ENCODE data around the gene NCF4. TPM values are rescaled to one million over a fixed set of nuclear protein-coding genes. Genes with fewer than 3 reads are reported as not detected.

NCF4 gene
- total RNA-seq, 1 donor, result 0.36 TPM

- H3K27ac ChIP-seq (ENCODE audit: low read depth, low read length), result no peak overlapping the region
These were observed 30.8 kb downstream of the NCF4 start for GRCh38 chr22:36891646-36892045.

GRCh38 chr22:36892292-36892691 is 31.5 kb downstream of the NCF4 start:
- Histone ChIP-seq H3K4me3 (ENCODE audit: insufficient read depth, low read length) (no peak overlapping the region), H3K79me2 (ENCODE audit: insufficient read depth, low read length) (no peaks in the 10 kb centered on the region), H3K27me3 (ENCODE audit: insufficient read depth, low read length) (peaks cover 20% of the 10 kb centered on the region), H3K27ac (ENCODE audit: low read depth, low read length) (no peak overlapping the region), H3K9me3 (ENCODE audit: low read depth, low read length) (no peaks in the 10 kb centered on the region), H3K4me1 (ENCODE audit: insufficient read depth, low read length) (no peaks in the 10 kb centered on the region), H2AFZ (ENCODE audit: low read length) (no peak overlapping the region), H4K20me1 (ENCODE audit: insufficient read depth, low read length) (no peaks in the 10 kb centered on the region), H3K36me3 (ENCODE audit: insufficient read depth, low read length) (no peaks in the 10 kb centered on the region), H3K4me2 (ENCODE audit: insufficient read depth, low read length) (no peak overlapping the region)
- DNase-seq (ENCODE audit: insufficient read length, low spot score, missing footprints), result no peak
- no peak for TF ChIP-seq CTCF (IDR thresholded peaks at IDR 0.05; ENCODE audit: extremely low read depth, low read depth, low read length)

More at GRCh38 chr22:36891646-36892045, 30.8 kb downstream of the NCF4 start:
- no peaks in the 10 kb centered on the region for H4K20me1 ChIP-seq (ENCODE audit: insufficient read depth, low read length)
- H3K27me3 ChIP-seq (ENCODE audit: insufficient read depth, low read length), result peaks cover 15% of the 10 kb centered on the region
- H3K4me3 ChIP-seq (ENCODE audit: insufficient read depth, low read length), result no peak overlapping the region
- H3K4me2 ChIP-seq (ENCODE audit: insufficient read depth, low read length), result no peak overlapping the region
- no peak overlapping the region for H2AFZ ChIP-seq (ENCODE audit: low read length)
- H3K36me3 ChIP-seq (ENCODE audit: insufficient read depth, low read length), result no peaks in the 10 kb centered on the region
- no peaks in the 10 kb centered on the region for H3K9me3 ChIP-seq (ENCODE audit: low read depth, low read length)
- no peak for DNase-seq (ENCODE audit: insufficient read length, low spot score, missing footprints)
- no peak for TF ChIP-seq CTCF (IDR thresholded peaks at IDR 0.05; ENCODE audit: extremely low read depth, low read depth, low read length)
- H3K79me2 ChIP-seq (ENCODE audit: insufficient read depth, low read length), result no peaks in the 10 kb centered on the region
- H3K4me1 ChIP-seq (ENCODE audit: insufficient read depth, low read length), result no peaks in the 10 kb centered on the region

- no peak for DNase-seq (ENCODE audit: insufficient read length, low spot score, missing footprints)
- H3K27ac ChIP-seq (ENCODE audit: low read depth, low read length), result no peak overlapping the region
- H3K4me1 ChIP-seq (ENCODE audit: insufficient read depth, low read length), result no peaks in the 10 kb centered on the region
- peaks cover 29% of the 10 kb centered on the region for H3K27me3 ChIP-seq (ENCODE audit: insufficient read depth, low read length)
- H3K4me3 ChIP-seq (ENCODE audit: insufficient read depth, low read length), result no peak overlapping the region
- H3K79me2 ChIP-seq (ENCODE audit: insufficient read depth, low read length), result no peaks in the 10 kb centered on the region
- no peaks in the 10 kb centered on the region for H3K36me3 ChIP-seq (ENCODE audit: insufficient read depth, low read length)
- no peak overlapping the region for H2AFZ ChIP-seq (ENCODE audit: low read length)
- H4K20me1 ChIP-seq (ENCODE audit: insufficient read depth, low read length), result no peaks in the 10 kb centered on the region
- no peaks in the 10 kb centered on the region for H3K9me3 ChIP-seq (ENCODE audit: low read depth, low read length)
- TF ChIP-seq CTCF (IDR thresholded peaks at IDR 0.05; ENCODE audit: extremely low read depth, low read depth, low read length), result no peak
- H3K4me2 ChIP-seq (ENCODE audit: insufficient read depth, low read length), result no peak overlapping the region
These were observed 32.5 kb downstream of the NCF4 start for GRCh38 chr22:36893262-36893661.

- no peaks in the 10 kb centered on the region for H3K4me1 ChIP-seq (ENCODE audit: insufficient read depth, low read length)
- H2AFZ ChIP-seq (ENCODE audit: low read length), result no peak overlapping the region
- no peaks in the 10 kb centered on the region for H3K9me3 ChIP-seq (ENCODE audit: low read depth, low read length)
- TF ChIP-seq CTCF (IDR thresholded peaks at IDR 0.05; ENCODE audit: extremely low read depth, low read depth, low read length), result no peak
- no peak for DNase-seq (ENCODE audit: insufficient read length, low spot score, missing footprints)
- H3K27me3 ChIP-seq (ENCODE audit: insufficient read depth, low read length), result peaks cover 37% of the 10 kb centered on the region
- no peak overlapping the region for H3K27ac ChIP-seq (ENCODE audit: low read depth, low read length)
- H4K20me1 ChIP-seq (ENCODE audit: insufficient read depth, low read length), result no peaks in the 10 kb centered on the region
- no peaks in the 10 kb centered on the region for H3K79me2 ChIP-seq (ENCODE audit: insufficient read depth, low read length)
- H3K4me3 ChIP-seq (ENCODE audit: insufficient read depth, low read length), result no peak overlapping the region
- no peak overlapping the region for H3K4me2 ChIP-seq (ENCODE audit: insufficient read depth, low read length)
- H3K36me3 ChIP-seq (ENCODE audit: insufficient read depth, low read length), result no peaks in the 10 kb centered on the region
These were observed 33.5 kb downstream of the NCF4 start for GRCh38 chr22:36894266-36894665.

Measured in osteoblast (primary cell).